NCI-H2196 treated with DMSO at 0.1 percent for 48 hours (cell line): Measurements from ENCODE around the gene FERMT2.

Source experiments
- DNase-seq: peaks from one replicate; lab custom pipeline; 2025; ENCODE audit not compliant: unreplicated experiment; lab: John Stamatoyannopoulos, UW

FERMT2 gene

DNA sequence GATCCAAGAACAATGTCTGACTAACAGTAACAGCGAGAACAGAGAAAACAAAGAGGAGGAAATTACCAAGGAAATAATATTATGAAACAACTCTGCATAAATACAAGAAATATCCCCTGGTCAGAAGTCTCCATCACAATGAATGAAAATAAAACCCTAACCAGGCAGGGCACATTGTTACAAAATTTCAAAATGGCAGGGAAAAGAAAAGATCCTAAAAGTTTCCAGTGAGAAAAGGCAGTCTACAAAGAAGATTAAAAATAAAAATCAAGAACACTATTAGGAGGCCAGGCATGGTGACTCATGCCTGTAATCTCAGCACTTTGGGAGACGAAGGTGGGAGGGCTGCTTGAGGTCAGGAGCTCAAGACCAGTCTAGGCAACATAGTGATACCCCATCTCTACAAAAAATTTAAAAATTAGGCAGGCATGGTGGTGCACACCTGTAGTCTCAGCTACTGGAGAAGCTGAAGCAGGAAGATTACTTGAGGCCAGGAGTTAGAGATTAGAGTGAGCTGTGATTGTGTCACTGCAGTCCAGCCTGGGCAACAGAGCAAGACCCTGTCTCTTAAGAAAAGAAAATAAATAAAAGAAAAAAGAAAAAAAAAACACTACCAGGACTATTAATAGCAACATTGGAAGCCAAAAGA is 47.8 kb downstream of the FERMT2 start:
- no peak for DNase-seq

GRCh38 chr14:52901357-52901980 is 49.4 kb downstream of the FERMT2 start:
- DNase-seq = no peak

DNA sequence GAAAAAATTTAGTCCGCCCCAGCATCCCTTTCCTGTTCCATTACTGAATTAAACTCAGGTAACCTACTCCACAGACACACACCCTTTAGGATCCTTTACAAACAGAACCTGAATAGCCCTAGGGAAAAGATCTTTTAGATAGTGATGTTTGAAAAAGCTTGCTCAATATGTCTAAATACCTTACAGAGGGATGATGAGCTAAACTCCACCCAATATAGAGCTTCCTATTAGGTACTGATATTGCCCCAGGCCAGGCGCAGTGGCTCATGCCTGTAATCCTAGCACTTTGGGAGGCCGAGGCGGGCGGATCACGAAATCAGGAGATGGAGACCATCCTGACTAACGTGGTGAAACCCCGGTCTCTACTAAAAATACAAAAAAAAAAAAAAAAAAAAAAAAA is 50.1 kb downstream of the FERMT2 start:
- no peak for DNase-seq

DNA sequence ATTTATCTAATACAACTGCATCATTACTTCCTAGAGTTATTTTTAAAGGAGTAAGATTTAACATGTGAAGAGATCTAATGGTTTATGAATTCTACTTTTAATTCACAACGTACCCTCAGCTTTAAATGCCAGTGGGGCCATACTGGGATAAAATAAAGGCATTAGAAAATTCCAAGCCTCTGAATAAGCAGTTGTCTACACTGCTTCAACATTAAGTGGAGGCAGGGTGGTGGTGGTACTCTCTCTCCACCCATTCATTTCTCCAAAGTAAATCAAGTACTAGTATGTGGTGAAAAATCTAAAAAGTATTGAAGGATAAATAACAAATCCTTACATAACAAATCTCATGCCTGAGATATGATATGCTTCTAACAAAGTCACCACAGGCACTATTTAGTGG is 52.4 kb downstream of the FERMT2 start:
- no peak for DNase-seq

DNA sequence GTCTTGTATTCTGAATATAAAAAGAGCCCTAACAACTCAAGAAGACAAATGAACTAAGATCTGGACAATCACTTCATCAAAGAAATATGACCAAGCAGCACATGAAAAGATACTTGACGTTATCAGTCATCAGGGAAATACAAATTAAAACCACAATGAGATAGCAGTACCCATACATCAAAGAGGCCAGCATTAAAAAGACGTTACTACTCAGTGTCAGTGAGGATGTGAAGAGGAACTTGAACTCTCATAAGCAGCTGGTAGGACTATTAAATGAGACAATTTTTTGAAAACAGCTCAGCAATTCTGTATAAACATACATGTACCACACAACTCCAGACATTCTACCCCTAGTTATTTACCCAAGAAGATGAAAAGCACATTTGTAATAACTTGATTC is 55.9 kb downstream of the FERMT2 start:
- DNase-seq = no peak

GRCh38 chr14:52891800-52892199 is 59.0 kb downstream of the FERMT2 start:
- DNase-seq = no peak

- no peak for DNase-seq
Observed at GRCh38 chr14:52888839-52889838, 61.7 kb downstream of the FERMT2 start.

- DNase-seq = no peak
Observed at GRCh38 chr14:52888159-52888558, 62.7 kb downstream of the FERMT2 start.

GRCh38 chr14:52885230-52885629 is 65.6 kb downstream of the FERMT2 start:
- DNase-seq = no peak

DNA sequence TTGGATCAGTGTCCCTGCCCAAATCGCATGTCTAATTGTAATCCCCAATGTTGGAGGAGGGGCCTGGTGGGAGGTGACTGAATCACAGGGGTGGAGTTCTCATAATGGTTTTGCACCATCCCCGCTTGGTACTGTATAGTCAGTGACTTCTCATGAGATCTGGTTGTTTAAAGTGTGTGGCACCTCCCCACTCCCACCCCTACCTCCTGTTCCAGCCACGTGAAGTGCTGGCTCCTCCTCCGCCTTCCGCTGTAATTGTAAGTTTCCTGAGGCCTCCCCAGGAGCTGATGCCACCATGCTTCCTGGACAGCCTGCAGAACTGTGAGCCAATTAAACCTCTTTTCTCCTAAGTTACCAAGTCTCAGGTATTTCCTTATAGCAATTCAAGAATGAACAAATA is 67.2 kb downstream of the FERMT2 start:
- DNase-seq = no peak

GRCh38 chr14:52882824-52883223 is 68.0 kb downstream of the FERMT2 start:
- DNase-seq = no peak

DNA sequence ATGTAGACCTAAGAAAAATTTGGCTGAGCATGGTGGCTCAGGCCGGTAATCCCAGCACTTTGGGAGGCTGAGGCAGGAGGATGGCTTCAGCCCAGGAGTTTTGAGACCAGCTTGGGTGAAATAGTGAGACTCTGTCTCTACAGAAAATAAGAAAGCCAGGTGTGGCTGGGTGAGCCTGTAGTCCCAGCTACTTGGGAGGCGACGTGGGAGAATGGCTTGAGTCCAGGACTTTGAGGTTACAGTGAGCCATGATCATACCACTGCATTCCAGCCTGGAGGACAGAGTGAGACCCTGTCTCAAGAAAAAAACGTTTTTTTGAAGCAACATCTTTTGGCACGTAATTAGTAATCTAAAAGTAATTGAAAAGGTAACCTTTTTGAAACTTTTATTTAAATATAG is 70.9 kb downstream of the FERMT2 start:
- no peak for DNase-seq

DNA sequence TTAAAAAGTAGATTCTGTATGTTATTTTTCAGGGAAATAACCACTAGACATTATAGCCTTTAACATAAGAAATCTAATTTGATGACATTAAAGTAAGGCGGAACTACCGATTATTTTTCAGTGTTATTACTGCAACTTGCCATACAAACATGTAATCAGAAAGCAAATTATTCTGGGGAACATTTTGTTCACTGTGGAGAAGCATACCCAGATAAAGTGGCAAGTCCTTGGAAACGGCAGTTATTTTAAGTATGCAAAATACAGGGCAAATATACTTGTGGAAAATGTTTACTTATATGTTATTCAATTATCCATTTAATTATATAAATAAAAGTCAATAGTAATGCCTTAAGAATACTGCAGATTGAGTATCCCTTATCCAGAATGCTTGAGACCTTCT is 71.9 kb downstream of the FERMT2 start:
- DNase-seq = no peak

- DNase-seq = no peak
Observed at GRCh38 chr14:52878469-52878868, 72.4 kb downstream of the FERMT2 start.

- DNase-seq = no peak
Observed at GRCh38 chr14:52877628-52878027, 73.2 kb downstream of the FERMT2 start.

- DNase-seq = no peak
Observed at GRCh38 chr14:52876806-52877205, 74.0 kb downstream of the FERMT2 start.

DNA sequence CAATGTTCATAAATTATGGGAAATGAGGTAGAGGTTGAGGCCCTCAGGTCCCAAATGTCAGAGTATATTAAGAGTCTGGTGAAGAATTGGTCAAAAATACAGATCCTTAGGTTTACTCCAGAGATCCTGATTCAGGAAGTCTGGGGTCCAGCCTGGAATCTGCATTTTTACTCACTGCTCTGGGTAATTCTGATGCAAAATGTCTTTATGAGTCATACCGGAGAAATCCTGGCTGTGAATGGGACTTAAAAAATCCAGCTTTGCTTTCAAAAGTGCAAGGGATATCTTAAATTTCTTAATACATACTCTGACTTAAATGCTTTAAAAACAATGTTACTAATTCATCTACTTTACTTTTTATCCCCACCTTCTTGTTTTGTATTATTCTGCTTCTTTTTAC is 74.5 kb downstream of the FERMT2 start:
- no peak for DNase-seq

DNA sequence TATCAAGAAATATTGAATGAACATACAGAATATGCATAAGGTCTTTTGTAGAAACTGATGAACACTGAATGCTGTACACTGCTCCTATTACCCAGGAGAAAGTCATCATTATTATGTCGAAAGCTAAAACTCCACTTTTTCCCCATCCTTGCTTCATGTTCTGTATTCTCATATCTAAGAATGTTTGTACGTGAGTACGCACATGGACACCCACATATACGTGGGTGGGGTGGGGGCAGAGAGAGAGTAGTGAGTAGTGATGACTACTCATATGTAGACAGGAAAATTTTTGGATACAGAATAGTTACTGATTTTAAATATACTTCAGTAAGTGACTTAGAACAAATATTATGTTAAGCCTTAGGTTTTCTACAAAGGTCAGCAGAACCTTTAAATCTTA is 75.1 kb downstream of the FERMT2 start:
- no peak for DNase-seq

DNA sequence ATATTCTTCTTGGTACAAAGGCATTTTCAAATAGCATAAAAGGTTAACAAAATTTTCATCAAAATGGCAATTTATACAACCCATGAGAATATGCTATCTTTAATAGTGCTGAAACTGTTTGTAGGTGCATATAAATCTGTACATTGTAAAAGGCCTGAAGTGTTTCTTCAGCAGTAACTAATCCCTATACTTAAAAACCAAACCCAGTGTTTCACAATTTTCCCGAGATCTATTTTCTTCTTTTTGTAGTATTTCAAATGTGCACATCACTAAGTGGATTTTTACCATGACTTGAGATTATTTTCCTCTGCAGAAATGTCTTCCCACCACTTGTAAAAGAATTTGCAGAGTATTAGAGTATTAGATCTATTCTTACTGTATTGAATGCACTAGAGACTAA is 76.5 kb downstream of the FERMT2 start:
- DNase-seq = no peak

GRCh38 chr14:52873694-52874093 is 77.2 kb downstream of the FERMT2 start:
- DNase-seq = no peak

DNA sequence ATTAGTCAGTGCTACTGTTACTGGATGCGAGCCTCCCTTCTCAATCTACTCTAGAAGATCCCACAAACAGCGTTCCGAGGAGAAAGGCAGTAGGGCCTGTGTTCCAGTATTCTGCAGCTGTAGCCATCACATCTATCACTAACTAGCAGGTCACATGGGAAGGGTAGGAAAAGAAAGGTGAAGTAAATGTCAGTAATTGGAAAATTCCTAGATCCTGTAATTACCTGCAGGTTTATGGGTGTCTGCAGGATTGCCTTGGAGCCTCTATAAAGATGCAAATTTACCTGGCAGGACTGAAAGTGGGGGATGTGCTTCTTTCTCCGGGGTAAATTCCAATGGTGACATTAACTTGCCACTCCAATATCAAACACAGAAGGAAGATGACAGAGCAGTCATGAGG is 77.8 kb downstream of the FERMT2 start:
- no peak for DNase-seq

GRCh38 chr14:52871606-52872005 is 79.2 kb downstream of the FERMT2 start:
- no peak for DNase-seq
